Stomach (tissue), 4 donors: ENCODE results near the gene APOL4.

Experiments used
- CTCF ChIP-seq, 7 experiments: fragments of 450-650 bp in 4 of 7; fragments of 200-600 bp in 3 of 7; sonication (generic) in 3 of 7; IDR thresholded peaks; one replicate each; pipeline ENCODE4 v1.5.1; 2016 to 2019; ENCODE audit warnings: antibody characterized with exemption in 7 of 7, control low read depth in 2 of 7, mild to moderate bottlenecking in 1 of 7
- POLR2A ChIP-seq, 4 donors: fragments of 450-650 bp; IDR thresholded peaks; one replicate each; pipeline ENCODE4 v1.6.1; 2016; ENCODE audit warnings: antibody characterized with exemption in 4 of 4, control low read depth in 2 of 4, mild to moderate bottlenecking in 1 of 4, moderate library complexity in 1 of 4

- no peak for TF ChIP-seq CTCF (IDR thresholded peaks at IDR 0.05)
- no peak for TF ChIP-seq POLR2A (IDR thresholded peaks at IDR 0.05)
These were observed 45.9 kb downstream of the APOL4 start for GRCh38 chr22:36155702-36156101.
